PFSK-1 (cell line): ENCODE measurements around the gene PLSCR5.

Experiments
- FOXP2 ChIP-seq: optimal IDR thresholded peaks from 2 replicates; pipeline ENCODE3; 2011; ENCODE audit warnings: borderline replicate concordance, control low read depth, inconsistent platforms; ENCODE audit not compliant: insufficient read depth; ENCODE audit errors: extremely low read length, extremely low read depth
- POLR2AphosphoS5 ChIP-seq: IDR thresholded peaks from 2 replicates; pipeline ENCODE4 v1.6.1; 2012; ENCODE audit warnings: low read depth, mild to moderate bottlenecking, control low read depth, low read length, moderate library complexity
- REST ChIP-seq, 2 experiments: IDR thresholded peaks; 2 replicates each; pipeline versions ENCODE4 v1.6.1 to v1.8.0; 2011 to 2012; ENCODE audit warnings: low read depth in 2 of 2, low read length in 2 of 2, control low read depth in 1 of 2, inconsistent platforms in 1 of 2, mild to moderate bottlenecking in 1 of 2, moderate library complexity in 1 of 2; ENCODE audit not compliant: insufficient read depth in 1 of 2
- SIN3A ChIP-seq: IDR thresholded peaks from 2 replicates; pipeline ENCODE4 v1.6.1; 2012; ENCODE audit warnings: mild to moderate bottlenecking, low read length, moderate library complexity, borderline replicate concordance; ENCODE audit not compliant: insufficient read depth
- TAF1 ChIP-seq: IDR thresholded peaks from 2 replicates; pipeline ENCODE4 v1.6.1; 2012; ENCODE audit warnings: low read length, control low read depth, borderline replicate concordance; ENCODE audit not compliant: insufficient read depth

The PLSCR5 gene

DNA sequence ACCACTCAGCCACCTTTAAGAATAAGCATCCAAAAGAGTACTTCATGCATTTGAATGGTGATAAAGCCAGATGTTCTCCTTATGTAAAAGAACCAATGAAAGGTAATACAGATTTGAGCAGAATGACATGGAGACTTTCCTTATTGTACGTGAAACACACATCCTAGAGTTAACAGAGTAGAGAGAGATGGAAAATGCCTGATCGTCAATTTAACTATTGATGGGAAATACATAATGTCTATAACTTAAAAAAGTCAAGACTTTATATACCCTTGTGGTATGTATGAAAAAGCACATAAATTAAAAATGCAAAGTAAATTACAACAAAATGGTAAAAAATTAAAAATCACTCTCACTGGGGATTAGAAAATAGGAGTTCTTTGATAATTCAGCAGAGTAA, 31.7 kb upstream of the PLSCR5 start:
- TF ChIP-seq TAF1 (no peak), FOXP2 (no peak), POLR2AphosphoS5 (no peak), SIN3A (no peak), REST (IDR thresholded peaks at IDR 0.05; ENCODE audit: insufficient read depth in 1 of 2, low read depth in 2 of 2, low read length in 2 of 2) (no peak)

- TF ChIP-seq REST (IDR thresholded peaks at IDR 0.05; ENCODE audit: insufficient read depth in 1 of 2, low read depth in 2 of 2, low read length in 2 of 2) = no peak
Observed at GRCh38 chr3:146634346-146634745, 29.2 kb upstream of the PLSCR5 start.

- TF ChIP-seq TAF1 = no peak
- no peak for TF ChIP-seq REST (IDR thresholded peaks at IDR 0.05; ENCODE audit: insufficient read depth in 1 of 2, low read depth in 2 of 2, low read length in 2 of 2)
- TF ChIP-seq POLR2AphosphoS5 = no peak
- TF ChIP-seq FOXP2 = no peak
- TF ChIP-seq SIN3A = no peak
Observed at GRCh38 chr3:146628671-146629070, 23.5 kb upstream of the PLSCR5 start.

- TF ChIP-seq FOXP2 (no peak), TAF1 (no peak), SIN3A (no peak), POLR2AphosphoS5 (no peak), REST (IDR thresholded peaks at IDR 0.05; ENCODE audit: insufficient read depth in 1 of 2, low read depth in 2 of 2, low read length in 2 of 2) (no peak)
Observed at GRCh38 chr3:146626403-146627122, 21.4 kb upstream of the PLSCR5 start.

- TF ChIP-seq POLR2AphosphoS5 (no peak), TAF1 (no peak), SIN3A (no peak), REST (IDR thresholded peaks at IDR 0.05; ENCODE audit: insufficient read depth in 1 of 2, low read depth in 2 of 2, low read length in 2 of 2) (no peak), FOXP2 (no peak)
Observed at GRCh38 chr3:146625186-146625775, 20.1 kb upstream of the PLSCR5 start.
